ENCODE data around the gene LPAR5. TPM values are rescaled to one million over a fixed set of nuclear protein-coding genes. Genes with fewer than 3 reads are reported as not detected.
A peak's percentile ranks its signal among the peaks of the same experiment; 100 is the strongest.

LPAR5 gene
- total and polyA plus RNA-seq, 2 of the 13 experiments (the other 11 are each of a cell fraction or from before 2014, with no cell fraction given), result 0.09 to 0.32 TPM

GRCh38 chr12:6612652-6613014 is 23.1 kb downstream of the LPAR5 start:
- TF ChIP-seq ZFY (CRISPR knock-in tag; IDR thresholded peaks at IDR 0.05) (peak; percentile 28; the same call in 1 of the 2 replicates), PCBP1 (IDR thresholded peaks at IDR 0.05; ENCODE audit: borderline replicate concordance, low read depth, low read length) (peak; percentile 79; the same call in 1 of the 2 replicates), NR1H2 (CRISPR knock-in tag; IDR thresholded peaks at IDR 0.05; ENCODE audit: borderline replicate concordance, low read depth) (no peak), ZNF160 (CRISPR knock-in tag; IDR thresholded peaks at IDR 0.05) (0 out of 2 replicates have a peak, but pooled peaks have one; percentile 28), NCOR1 (IDR thresholded peaks at IDR 0.05; ENCODE audit: borderline replicate concordance, low read length) (no peak)
- no peaks in the 10 kb centered on the region for H3K9me3 ChIP-seq (ENCODE audit: low read length)
- BruUV-seq (replicated peaks), result no TSS peak
- ATAC-seq, result no peak
- peak overlapping the region; percentile 34 to 75 (median 53); a peak in 5 of 6 replicates for H3K4me3 ChIP-seq (replicated peaks in 1 of 3; ENCODE audit: insufficient read depth in 1 of 3, low read depth in 2 of 3, low read length in 3 of 3)
- H3K36me3 ChIP-seq (replicated peaks in 1 of 2; ENCODE audit: control insufficient read depth in 1 of 2, insufficient read depth in 2 of 2, low read length in 2 of 2), result no peaks in the 10 kb centered on the region
- ChIA-PET CTCF (ENCODE audit: low intra/inter-chr PET ratio, low total read pairs) (no interaction called here), POLR2A (interaction anchor here (0.6 to 3.0 kb wide), 13 partner anchors 23 to 260 kb away, joined by 3 to 30 read pairs (median 4); partner anchors contain the start of genes CDCA3, COPS7A, GAPDH and LPAR5)
- DNase-seq (ENCODE audit: low spot score), result no peak
- peaks cover 47% of the 10 kb centered on the region for H3K4me1 ChIP-seq (ENCODE audit: insufficient read depth, low read length)
- H2AFZ ChIP-seq (ENCODE audit: low read length), result no peak overlapping the region
- intact Hi-C loops (cut with micrococcal nuclease; ENCODE audit: unreplicated experiment), result loop anchor here (10.0 kb wide), 1 partner anchor 212 kb away; the partner anchor contains the start of genes GPR162 and P3H3
- WGBS (ENCODE audit: low lambda C conversion rate), result 20% methylated on average over 4 of the region's 7 CpGs
- in situ Hi-C loops (cut with HindIII; ENCODE audit: extremely low pct_ligation_motif_present, low pct_unique_long_range_greater_than_20kb), result no loop called here
- peak overlapping the region; percentile 69 for H3K27ac ChIP-seq (ENCODE audit: extremely low read length, insufficient read depth, low read length)
- no peak for FAIRE-seq
- no peaks in the 10 kb centered on the region for H3K27me3 ChIP-seq (ENCODE audit: control insufficient read depth in 1 of 2, insufficient read depth in 2 of 2, low read length in 2 of 2)
- H3K9ac ChIP-seq (ENCODE audit: insufficient read depth, low read depth, low read length), result 0 out of 2 replicates have a peak overlapping the region, but pooled peaks have one; percentile 76
- peak overlapping the region; percentile 100 for H3K4me2 ChIP-seq (ENCODE audit: low read depth, low read length)
- no peaks in the 10 kb centered on the region for H3K79me2 ChIP-seq (ENCODE audit: insufficient read depth, low read length)
- H4K20me1 ChIP-seq (ENCODE audit: insufficient read depth, low read length), result no peaks in the 10 kb centered on the region

DNA sequence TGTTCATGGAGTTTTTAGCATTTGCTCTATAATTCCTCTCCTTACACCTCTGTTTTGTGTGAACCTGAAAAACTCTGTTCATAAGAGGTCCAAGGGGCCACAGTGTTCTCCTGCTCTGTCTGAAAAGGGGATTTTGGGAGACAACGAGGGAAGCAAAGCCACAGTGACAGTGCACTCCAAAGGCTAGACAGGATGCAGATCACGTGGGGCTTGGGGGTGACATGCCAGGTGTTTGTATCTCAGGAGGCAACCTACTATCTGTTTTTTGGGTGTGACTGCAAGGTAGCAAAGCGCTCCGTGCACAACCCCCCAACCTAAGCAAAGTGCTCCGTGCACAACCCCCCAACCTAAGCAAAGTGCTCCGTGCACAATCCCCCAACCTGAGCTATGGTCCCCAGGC is 23.5 kb downstream of the LPAR5 start:
- no peak for TF ChIP-seq ZNF841 (CRISPR knock-in tag; IDR thresholded peaks at IDR 0.05; ENCODE audit: borderline replicate concordance)
- TF ChIP-seq USF2 (IDR thresholded peaks at IDR 0.05; ENCODE audit: low read depth, low read length), result 0 out of 2 replicates have a peak, but pooled peaks have one; percentile 16
- TF ChIP-seq USF2 (CRISPR knock-in tag; IDR thresholded peaks at IDR 0.05; ENCODE audit: borderline replicate concordance), result no peak; the same call in 1 of the 2 replicates
- POLR2A ChIA-PET, result interaction anchor here (1.4 to 3.0 kb wide), 8 partner anchors 44 to 261 kb away, joined by 4 to 30 read pairs (median 13); partner anchors contain the start of genes CDCA3, COPS7A, GAPDH and NOP2
- Histone ChIP-seq H3K36me3 (replicated peaks in 1 of 2; ENCODE audit: control insufficient read depth in 1 of 2, insufficient read depth in 2 of 2, low read length in 2 of 2) (no peaks in the 10 kb centered on the region), H3K4me2 (ENCODE audit: low read depth, low read length) (peak overlapping the region; percentile 100), H2AFZ (ENCODE audit: low read length) (no peak overlapping the region), H4K20me1 (ENCODE audit: insufficient read depth, low read length) (no peaks in the 10 kb centered on the region), H3K4me3 (replicated peaks in 1 of 3; ENCODE audit: insufficient read depth in 1 of 3, low read depth in 2 of 3, low read length in 3 of 3) (peak overlapping the region in 2 of 3 experiments; percentile 34 to 75; a peak in 2 of 6 replicates), H3K27ac (ENCODE audit: extremely low read length, insufficient read depth, low read length) (no peak overlapping the region), H3K27me3 (ENCODE audit: control insufficient read depth in 1 of 2, insufficient read depth in 2 of 2, low read length in 2 of 2) (no peaks in the 10 kb centered on the region), H3K4me1 (ENCODE audit: insufficient read depth, low read length) (peaks cover 49% of the 10 kb centered on the region), H3K79me2 (ENCODE audit: insufficient read depth, low read length) (no peaks in the 10 kb centered on the region), H3K9ac (ENCODE audit: insufficient read depth, low read depth, low read length) (no peak overlapping the region), H3K9me3 (ENCODE audit: low read length) (no peaks in the 10 kb centered on the region)
- WGBS (ENCODE audit: low lambda C conversion rate), result 63% methylated on average over 6 of the region's 6 CpGs
- no peak for DNase-seq (ENCODE audit: low spot score)
- intact Hi-C loops (cut with micrococcal nuclease; ENCODE audit: unreplicated experiment), result loop anchor here (10.0 kb wide), 1 partner anchor 213 kb away; the partner anchor contains the start of genes GPR162 and P3H3
- CTCF ChIA-PET (ENCODE audit: low intra/inter-chr PET ratio, low total read pairs), result no interaction called here
- no TSS peak for BruUV-seq (replicated peaks)
- no peak for FAIRE-seq
- in situ Hi-C loops (cut with HindIII; ENCODE audit: extremely low pct_ligation_motif_present, low pct_unique_long_range_greater_than_20kb), result no loop called here
- ATAC-seq, result no peak

Measured in HepG2 (cell line).